OCI-LY1 (cell line): ENCODE data around the gene TMEFF2.

ENCODE experiments used
- H2AFZ ChIP-seq: fragments of 200-600 bp; sonication (generic), shearing (Covaris generic); 2 replicates; pipeline ENCODE4 v1.6.0; 2014; ENCODE audit warnings: antibody characterized with exemption, mild to moderate bottlenecking, low read length
- H3F3A ChIP-seq: fragments of 200-600 bp; sonication (generic), shearing (Covaris generic); 2 replicates; pipeline ENCODE4 v1.6.0; 2014; ENCODE audit warnings: mild to moderate bottlenecking, antibody characterized with exemption, low read length, moderate library complexity; ENCODE audit not compliant: insufficient read depth
- H3K27ac ChIP-seq: fragments of 200-600 bp; sonication (generic); 2 replicates; pipeline ENCODE4 v1.5.1; 2014; ENCODE audit warnings: low read length, mixed run types, mild to moderate bottlenecking, low read depth; ENCODE audit not compliant: poor library complexity, severe bottlenecking
- H3K27me3 ChIP-seq: fragments of 200-600 bp; sonication (generic); 2 replicates; pipeline ENCODE4 v1.6.0; 2014; ENCODE audit warnings: antibody characterized with exemption, mild to moderate bottlenecking, low read length, moderate library complexity; ENCODE audit not compliant: insufficient read depth
- H3K36me3 ChIP-seq: fragments of 200-600 bp; sonication (generic); 2 replicates; pipeline ENCODE4 v1.6.1; 2014; ENCODE audit warnings: mild to moderate bottlenecking, antibody characterized with exemption, low read length, moderate library complexity, mixed read lengths; ENCODE audit not compliant: insufficient read depth
- H3K4me1 ChIP-seq: fragments of 200-600 bp; sonication (generic); 2 replicates; pipeline ENCODE4 v1.5.1; 2014; ENCODE audit warnings: mild to moderate bottlenecking, low read length, moderate library complexity; ENCODE audit not compliant: insufficient read depth, severe bottlenecking
- H3K4me2 ChIP-seq: fragments of 200-600 bp; sonication (generic), shearing (Covaris generic); 2 replicates; pipeline ENCODE4 v1.6.1; 2014; ENCODE audit warnings: low read length
- H3K4me3 ChIP-seq: fragments of 200-600 bp; sonication (generic); 2 replicates; pipeline ENCODE4 v1.5.1; 2014; ENCODE audit warnings: low read length, low read depth, mild to moderate bottlenecking, mixed read lengths; ENCODE audit not compliant: poor library complexity, severe bottlenecking
- H3K79me2 ChIP-seq: fragments of 200-600 bp; shearing (Covaris generic); 2 replicates; pipeline ENCODE4 v1.6.1; 2016; ENCODE audit warnings: mixed run types, low read length, mixed read lengths; ENCODE audit not compliant: insufficient read depth
- H3K9ac ChIP-seq: fragments of 200-600 bp; sonication (generic), shearing (Covaris generic); 2 replicates; pipeline ENCODE4 v1.6.1; 2014; ENCODE audit warnings: mild to moderate bottlenecking, low read length, mixed read lengths
- H3K9me2 ChIP-seq: fragments of 200-600 bp; sonication (generic), shearing (Covaris generic); 2 replicates; pipeline ENCODE4 v1.6.1; 2014; ENCODE audit warnings: low read depth, mild to moderate bottlenecking, low read length, mixed read lengths
- H3K9me3 ChIP-seq: fragments of 200-600 bp; shearing (Covaris generic); 2 replicates; pipeline ENCODE4 v1.6.1; 2014; ENCODE audit warnings: low read length, mixed read lengths
- H4K20me1 ChIP-seq: fragments of 200-600 bp; sonication (generic), shearing (Covaris generic); 2 replicates; pipeline ENCODE4 v1.6.0; 2016; ENCODE audit warnings: mild to moderate bottlenecking, low read length; ENCODE audit not compliant: insufficient read depth
- CTCF ChIP-seq: fragments of 200-600 bp; sonication (generic), shearing (Covaris generic); IDR thresholded peaks from 2 replicates; pipeline ENCODE4 v1.5.1; 2017; ENCODE audit warnings: mild to moderate bottlenecking, antibody characterized with exemption, low read length, moderate library complexity, mixed read lengths
- EZH2 ChIP-seq: fragments of 200-600 bp; sonication (generic), shearing (Covaris generic); IDR thresholded peaks from 2 replicates; pipeline ENCODE4 v1.8.0; 2017; ENCODE audit warnings: borderline replicate concordance, mixed run types, mild to moderate bottlenecking, antibody characterized with exemption, low read length, moderate library complexity, mixed read lengths

The TMEFF2 gene

DNA sequence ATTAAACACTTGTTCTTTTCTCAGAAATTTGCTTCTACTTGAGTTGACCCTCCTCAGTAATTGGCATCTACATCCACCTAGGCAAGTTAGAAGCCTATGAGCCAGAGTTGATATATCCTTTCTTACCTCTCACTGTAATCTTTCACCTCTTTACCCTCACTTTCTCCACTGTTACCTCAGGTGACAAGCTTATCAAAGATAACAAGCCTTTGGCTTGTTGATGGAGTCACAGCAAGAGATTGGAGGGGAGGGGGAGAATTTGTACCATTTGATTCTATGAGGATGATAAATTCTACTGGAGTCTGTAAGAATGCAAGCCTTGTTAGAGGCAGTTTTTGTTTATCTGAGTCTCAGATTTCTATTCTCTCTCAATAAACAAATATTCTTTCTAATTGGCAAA lies 176.9 kb downstream of the TMEFF2 start:
- no peaks in the 10 kb centered on the region for H3K36me3 ChIP-seq
- no peak overlapping the region for H3K4me2 ChIP-seq
- no peaks in the 10 kb centered on the region for H4K20me1 ChIP-seq
- no peak overlapping the region for H2AFZ ChIP-seq
- no peaks in the 10 kb centered on the region for H3K9me2 ChIP-seq
- no peak overlapping the region for H3K4me3 ChIP-seq
- no peak for TF ChIP-seq CTCF
- TF ChIP-seq EZH2 = no peak
- H3K4me1 ChIP-seq = no peaks in the 10 kb centered on the region
- H3K79me2 ChIP-seq = no peaks in the 10 kb centered on the region
- H3K27me3 ChIP-seq = no peaks in the 10 kb centered on the region
- no peaks in the 10 kb centered on the region for H3K9me3 ChIP-seq
- no peak overlapping the region for H3K27ac ChIP-seq
- H3K9ac ChIP-seq = no peak overlapping the region
- H3F3A ChIP-seq = no peaks in the 10 kb centered on the region

DNA sequence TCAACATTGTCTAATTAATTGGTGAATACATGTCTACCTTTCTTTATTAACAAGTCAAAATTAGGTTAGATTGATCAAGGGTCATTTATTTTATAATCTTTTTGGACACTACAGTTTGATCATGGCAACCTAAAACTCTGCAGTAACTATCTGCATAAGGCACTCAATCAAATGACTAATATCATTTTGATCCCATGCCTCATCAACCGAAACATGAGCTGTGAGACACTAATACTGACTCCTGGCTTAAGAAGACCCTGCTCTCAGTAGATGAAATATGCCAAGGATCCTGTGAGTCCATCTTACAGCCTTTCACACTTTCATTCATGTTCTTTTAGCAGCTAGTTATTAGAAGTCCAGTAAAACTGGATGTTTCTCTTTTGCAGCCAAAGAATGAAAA lies 178.5 kb downstream of the TMEFF2 start:
- Histone ChIP-seq H3K9me3 (no peaks in the 10 kb centered on the region), H3F3A (no peaks in the 10 kb centered on the region), H3K36me3 (no peaks in the 10 kb centered on the region), H3K4me1 (no peaks in the 10 kb centered on the region), H3K27ac (no peak overlapping the region), H3K27me3 (no peaks in the 10 kb centered on the region), H3K4me2 (no peak overlapping the region), H3K9me2 (no peaks in the 10 kb centered on the region), H3K9ac (no peak overlapping the region), H3K4me3 (no peak overlapping the region), H3K79me2 (no peaks in the 10 kb centered on the region), H2AFZ (no peak overlapping the region), H4K20me1 (no peaks in the 10 kb centered on the region)
- TF ChIP-seq EZH2 (no peak), CTCF (no peak)

DNA sequence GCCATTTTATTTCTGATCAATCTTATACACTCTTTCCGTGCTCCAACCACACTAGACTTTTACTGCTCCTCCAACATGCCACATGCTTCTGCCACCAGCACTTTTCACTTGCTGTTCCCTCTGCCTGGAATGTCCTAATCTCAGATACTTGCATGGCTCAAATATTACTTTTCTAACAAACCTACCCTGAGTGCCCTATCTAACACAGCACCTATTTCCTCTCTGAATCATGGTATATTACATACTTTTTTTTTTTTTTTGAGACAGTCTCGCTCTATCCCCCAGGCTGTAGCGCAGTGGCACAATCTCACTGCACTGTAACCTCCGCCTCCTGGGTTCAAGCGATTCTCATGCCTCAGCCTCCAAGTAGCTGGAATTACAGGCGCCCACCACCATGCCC lies 181.5 kb downstream of the TMEFF2 start:
- Histone ChIP-seq H3K27ac (no peak overlapping the region), H4K20me1 (no peaks in the 10 kb centered on the region), H2AFZ (no peak overlapping the region)

More for the DNA sequence above, 181.5 kb downstream of the TMEFF2 start:
- H3F3A ChIP-seq = no peaks in the 10 kb centered on the region
- H3K4me2 ChIP-seq = no peak overlapping the region
- TF ChIP-seq CTCF (no peak), EZH2 (no peak)
- H3K36me3 ChIP-seq = no peaks in the 10 kb centered on the region
- H3K4me3 ChIP-seq = no peak overlapping the region
- no peak overlapping the region for H3K9ac ChIP-seq
- no peaks in the 10 kb centered on the region for H3K9me3 ChIP-seq
- no peaks in the 10 kb centered on the region for H3K27me3 ChIP-seq
- H3K4me1 ChIP-seq = no peaks in the 10 kb centered on the region
- H3K79me2 ChIP-seq = no peaks in the 10 kb centered on the region
- H3K9me2 ChIP-seq = no peaks in the 10 kb centered on the region
